GM19438 (cell line): ENCODE measurements around the gene GPAT2.
"Not testable (repeated sequence)": the region's sequence is repeated elsewhere in the genome, so short reads cannot be mapped to it uniquely, and the experiment has no call there.

ENCODE experiments used
- ATAC-seq: cut with Tn5 transposase; IDR thresholded peaks from one replicate; pipeline ENCODE4 v1.9.1; 2021; ENCODE audit warnings: low read depth; ENCODE audit not compliant: unreplicated experiment

The GPAT2 gene

DNA sequence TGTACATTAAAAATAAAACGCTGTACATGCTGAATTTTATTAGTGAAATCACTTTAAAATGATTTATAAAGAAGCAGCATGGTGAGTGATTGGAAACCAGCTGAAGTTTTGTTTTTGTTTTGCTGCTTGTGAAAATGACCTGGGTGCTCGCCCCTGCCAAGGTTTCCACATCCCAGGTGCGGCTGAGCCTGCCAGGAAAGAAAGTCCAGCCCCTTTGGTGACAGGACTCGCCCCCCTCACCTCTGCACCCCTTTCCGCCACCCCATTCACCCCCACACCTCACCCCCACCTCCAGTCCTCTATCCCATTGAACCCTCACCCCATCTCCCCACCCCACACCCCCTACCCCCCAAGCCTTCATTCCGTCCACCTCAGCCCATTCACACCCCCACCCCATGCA is 43.8 kb downstream of the GPAT2 start:
- ATAC-seq: not testable (repeated sequence)
